HFF-Myc (cell line): ENCODE data around the gene STRA8.

ENCODE experiments used
- DNase-seq: peaks from one replicate; pipeline ENCODE4 v3.0.0-alpha.2; 2011; ENCODE audit warnings: low read depth; ENCODE audit errors: extremely low read depth
- H3K4me3 ChIP-seq: replicated peaks from 2 replicates; pipeline ENCODE4 v1.5.1; 2011; ENCODE audit warnings: low read depth, mild to moderate bottlenecking, control low read depth, low read length
- TF ChIP-seq, protein P1 (sequence below): IDR thresholded peaks from 2 replicates; pipeline ENCODE4 v1.5.1; 2012; ENCODE audit warnings: mild to moderate bottlenecking, low read depth, low read length, control low read depth; ENCODE audit errors: missing control alignments

Gene STRA8

DNA sequence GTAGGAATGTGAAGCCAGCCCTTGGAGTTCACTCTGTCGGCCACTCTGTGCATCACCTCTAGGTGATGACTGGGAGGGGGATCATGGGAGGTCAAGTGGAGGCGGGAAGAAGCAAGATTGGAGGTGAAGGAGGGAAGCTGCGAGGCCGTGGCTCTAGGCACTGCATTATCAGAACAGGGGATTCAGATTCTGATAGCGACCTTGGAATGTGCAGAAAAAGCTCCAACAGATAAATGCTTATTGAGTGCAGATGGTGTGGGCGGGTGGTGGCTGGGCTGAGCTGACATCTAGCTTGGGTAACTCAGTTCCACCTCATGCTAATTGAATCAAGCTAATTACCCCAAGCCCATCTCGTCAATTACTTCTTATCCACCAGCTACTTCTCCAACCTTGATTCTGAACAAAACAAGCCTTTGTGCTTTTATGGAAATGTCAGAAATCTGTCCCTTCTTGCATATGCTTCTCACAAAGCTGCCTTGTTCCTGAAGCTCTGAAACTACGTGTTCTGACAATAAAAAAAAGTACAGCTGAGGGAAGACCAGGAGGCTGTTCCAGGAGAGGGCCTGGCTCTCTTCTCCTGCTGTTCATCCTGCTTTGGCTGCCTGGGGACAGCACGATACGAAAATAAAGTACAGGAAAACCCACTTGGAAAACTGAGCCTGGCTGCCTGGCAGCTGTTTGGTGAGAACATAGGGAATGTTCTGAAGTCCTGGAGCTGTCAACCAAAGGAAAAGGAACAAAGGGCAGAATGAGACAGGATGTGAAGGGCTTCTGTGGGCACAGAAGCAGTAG lies 27.5 kb downstream of the STRA8 start:
- no peak overlapping the region for H3K4me3 ChIP-seq
- TF ChIP-seq, protein P1, sequence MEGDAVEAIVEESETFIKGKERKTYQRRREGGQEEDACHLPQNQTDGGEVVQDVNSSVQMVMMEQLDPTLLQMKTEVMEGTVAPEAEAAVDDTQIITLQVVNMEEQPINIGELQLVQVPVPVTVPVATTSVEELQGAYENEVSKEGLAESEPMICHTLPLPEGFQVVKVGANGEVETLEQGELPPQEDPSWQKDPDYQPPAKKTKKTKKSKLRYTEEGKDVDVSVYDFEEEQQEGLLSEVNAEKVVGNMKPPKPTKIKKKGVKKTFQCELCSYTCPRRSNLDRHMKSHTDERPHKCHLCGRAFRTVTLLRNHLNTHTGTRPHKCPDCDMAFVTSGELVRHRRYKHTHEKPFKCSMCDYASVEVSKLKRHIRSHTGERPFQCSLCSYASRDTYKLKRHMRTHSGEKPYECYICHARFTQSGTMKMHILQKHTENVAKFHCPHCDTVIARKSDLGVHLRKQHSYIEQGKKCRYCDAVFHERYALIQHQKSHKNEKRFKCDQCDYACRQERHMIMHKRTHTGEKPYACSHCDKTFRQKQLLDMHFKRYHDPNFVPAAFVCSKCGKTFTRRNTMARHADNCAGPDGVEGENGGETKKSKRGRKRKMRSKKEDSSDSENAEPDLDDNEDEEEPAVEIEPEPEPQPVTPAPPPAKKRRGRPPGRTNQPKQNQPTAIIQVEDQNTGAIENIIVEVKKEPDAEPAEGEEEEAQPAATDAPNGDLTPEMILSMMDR: no peak
- no peak for DNase-seq

DNA sequence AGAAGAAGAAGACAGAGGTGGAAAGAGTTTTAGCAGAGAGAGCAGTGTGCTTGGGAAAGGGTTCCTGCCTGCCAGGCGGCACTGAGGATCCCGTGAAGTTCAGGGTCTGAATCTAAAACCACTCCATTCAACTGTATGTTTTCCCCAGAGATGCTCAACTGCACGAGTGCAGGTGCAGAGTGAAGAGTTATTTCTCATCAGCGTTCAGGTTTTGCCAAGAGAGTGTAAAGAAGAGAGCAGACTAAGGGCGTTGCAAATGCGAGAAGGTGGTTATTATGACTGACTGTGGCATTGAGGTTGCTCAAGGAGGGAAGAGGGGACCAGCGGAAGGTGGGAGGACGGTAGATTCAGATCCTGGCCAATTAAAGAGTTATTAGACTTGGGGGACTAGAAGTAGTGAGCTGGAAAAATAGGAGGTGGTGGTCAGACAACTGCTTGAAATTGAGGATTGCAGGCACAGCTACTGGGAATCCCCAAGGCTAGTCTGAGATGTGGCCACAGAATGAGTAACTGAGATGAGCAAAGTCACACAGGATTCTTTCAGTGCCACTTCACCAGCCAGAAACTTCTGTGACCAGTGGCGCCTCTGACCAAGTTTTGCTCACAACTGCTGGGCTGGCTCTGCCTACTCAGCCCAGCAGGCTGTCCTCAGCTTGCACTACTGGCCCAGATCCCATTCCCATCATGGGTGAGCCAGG lies 29.1 kb downstream of the STRA8 start:
- no peak overlapping the region for H3K4me3 ChIP-seq
- TF ChIP-seq, protein P1: no peak
- DNase-seq: no peak

DNA sequence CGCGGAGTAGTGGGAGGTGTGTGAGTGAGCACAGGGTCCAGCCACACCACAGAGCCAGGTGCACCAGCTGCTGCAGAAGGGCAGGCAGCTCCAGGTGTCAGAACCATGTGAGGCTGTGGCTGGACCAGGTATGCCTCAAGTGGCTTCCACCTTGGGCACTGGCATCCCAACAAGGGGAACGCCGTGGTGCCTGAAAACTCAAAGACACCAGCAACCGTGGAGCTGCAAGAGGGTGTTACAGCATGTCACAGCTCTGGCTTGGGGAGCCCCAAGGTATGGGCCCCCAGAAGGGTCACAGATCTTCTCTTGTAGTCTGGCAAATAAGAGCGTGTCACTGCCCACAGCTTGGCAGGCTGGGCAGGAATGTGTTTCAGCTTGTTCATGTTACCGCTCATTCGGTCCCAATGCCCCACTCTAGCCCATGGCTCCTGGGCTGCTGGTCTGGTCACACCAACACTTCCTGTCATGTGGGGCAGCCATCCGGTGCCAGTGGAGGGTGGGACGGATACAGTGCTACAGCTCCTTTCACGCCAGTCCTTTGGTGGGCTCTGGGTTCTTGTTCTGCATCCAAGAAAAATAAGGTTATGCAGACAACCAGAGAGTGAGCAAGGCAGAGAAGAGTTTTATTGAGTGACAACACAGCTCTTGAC lies 29.8 kb downstream of the STRA8 start:
- DNase-seq: no peak
- no peak overlapping the region for H3K4me3 ChIP-seq
- TF ChIP-seq, protein P1: no peak

DNA sequence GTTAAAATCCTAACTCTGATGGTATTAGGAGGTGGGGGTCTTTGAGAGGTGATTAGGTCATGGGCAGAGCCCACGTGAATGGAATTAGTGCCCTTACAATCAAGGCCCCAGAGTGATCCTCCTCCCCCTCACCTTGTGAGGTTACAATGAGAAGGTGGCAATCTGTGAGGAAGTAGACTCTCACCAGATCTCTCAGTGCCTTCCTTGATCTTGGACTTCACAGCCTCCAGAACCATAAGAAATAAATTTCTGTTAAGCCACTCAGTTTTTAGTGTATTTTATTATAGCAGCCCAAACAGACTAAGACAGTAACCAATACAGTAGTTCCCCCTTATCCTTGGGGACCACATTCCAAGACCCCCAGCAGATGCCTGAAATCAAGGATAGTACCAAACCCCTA lies 32.0 kb downstream of the STRA8 start:
- TF ChIP-seq, protein P1: no peak
- DNase-seq: no peak
- no peak overlapping the region for H3K4me3 ChIP-seq

DNA sequence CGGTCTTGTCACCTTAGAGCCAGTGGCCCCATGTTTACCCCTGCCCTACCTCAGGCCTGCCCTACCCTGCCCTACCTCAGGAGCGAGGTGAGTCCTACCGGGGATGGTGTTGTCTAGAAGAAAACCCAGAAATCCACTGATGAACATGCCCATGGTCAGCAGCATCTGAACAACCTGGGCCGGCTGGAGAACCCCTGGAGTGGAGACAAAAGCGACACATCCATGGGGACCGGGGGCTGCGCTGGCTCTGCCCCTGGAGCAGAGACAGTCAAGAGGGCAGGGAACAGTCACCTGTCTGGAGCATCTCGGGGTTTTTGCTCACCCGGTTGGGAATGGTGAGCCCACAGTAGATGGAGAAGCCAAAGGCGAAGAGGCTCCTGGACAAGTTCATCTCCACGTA lies 36.3 kb downstream of the STRA8 start:
- TF ChIP-seq, protein P1: no peak
- DNase-seq: no peak
- H3K4me3 ChIP-seq: no peak overlapping the region

DNA sequence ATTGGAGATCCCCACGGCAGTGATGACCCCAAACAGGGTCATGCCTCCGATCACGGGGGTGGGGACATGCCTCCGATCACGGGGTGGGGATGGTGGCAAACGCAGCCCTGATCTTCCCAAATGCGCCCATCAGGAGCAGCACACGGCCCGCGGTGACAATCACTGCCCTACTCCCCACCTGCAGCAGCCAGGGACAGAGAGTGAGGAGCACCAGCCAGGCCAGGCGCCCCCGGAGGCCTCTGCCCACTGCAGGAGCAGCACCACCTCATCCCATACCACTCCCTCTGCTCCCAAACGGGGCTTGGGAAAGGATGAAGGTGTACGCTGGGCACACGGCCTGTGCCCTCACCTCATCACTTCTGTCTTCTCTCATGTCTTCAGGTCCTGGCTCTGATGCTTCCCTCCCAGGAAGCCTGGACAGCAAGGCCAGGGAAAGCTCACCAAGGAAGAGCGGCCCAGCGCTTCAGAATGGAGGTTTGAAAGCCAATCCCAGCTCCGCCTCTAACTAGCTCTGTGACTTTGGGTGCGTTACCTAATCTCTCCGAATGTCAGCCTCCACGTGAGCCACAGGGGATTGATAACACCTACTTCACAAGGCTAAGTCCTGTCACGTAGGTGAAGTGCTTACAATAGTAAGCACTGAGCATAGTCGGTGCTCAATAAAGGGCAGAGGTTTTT lies 37.1 kb downstream of the STRA8 start:
- DNase-seq: no peak
- TF ChIP-seq, protein P1: no peak
- H3K4me3 ChIP-seq: no peak overlapping the region
